NCI-H524 (cell line): ENCODE results near the gene CCDC9B.
A peak's percentile ranks its signal among the peaks of the same experiment; 100 is the strongest.

Experiments
- DNase-seq, 2 experiments: peaks; one replicate each; lab custom pipeline; 2025; lab: John Stamatoyannopoulos, UW

Gene CCDC9B

DNA sequence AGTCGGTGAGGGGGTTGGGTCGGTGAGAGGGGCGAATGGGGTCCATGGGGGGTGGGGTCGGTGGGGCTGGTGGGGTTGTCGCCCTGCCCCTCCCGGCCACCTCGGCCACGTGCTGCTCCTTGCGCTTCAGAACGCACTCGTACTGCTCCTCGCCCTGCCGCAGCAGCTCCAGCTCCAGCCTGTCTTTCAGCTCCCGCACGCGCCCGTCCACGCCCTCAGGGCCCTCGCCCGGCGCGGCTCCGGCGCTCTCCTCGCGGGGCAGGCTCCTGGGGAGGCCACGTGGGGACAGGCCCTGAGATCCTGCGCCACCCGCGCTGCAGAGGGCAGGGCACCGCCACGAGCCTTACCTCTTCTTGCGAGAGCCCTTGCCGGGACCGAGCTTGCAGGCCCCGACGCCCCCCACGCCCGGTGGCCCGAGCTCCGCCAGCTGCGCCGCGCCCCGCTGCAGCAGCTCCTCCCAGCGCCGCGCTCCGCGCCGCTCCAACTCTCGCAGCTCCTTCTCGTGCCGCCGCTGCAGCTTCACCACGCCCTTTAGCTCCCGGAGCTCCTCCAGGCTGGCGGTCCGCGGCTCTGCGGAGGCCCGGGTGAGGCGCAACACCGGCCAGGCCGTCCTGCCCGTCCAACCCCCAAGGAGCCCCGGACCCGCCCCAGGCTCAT lies 49.7 kb downstream of the CCDC9B start:
- peak in 1 of 2 experiments; percentile 64 for DNase-seq

DNA sequence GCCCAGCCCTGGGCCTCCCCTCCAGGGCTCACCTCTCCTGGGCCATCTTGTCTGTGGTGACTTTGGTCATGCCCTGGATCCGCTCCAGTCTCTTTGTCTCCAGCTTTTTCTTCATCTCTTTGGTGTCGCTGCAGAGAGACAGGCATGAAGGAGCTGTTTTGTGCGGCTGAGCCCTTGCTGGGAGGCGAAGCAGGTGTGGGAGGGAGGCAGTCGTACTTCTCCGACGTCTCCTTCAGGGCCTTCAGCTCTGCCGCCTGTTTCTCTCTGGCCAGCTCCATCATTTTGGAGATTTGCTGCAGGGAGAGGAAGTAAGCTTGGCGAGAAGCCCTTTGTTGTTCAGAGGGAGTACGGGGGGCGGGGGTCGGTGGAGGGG lies 50.2 kb downstream of the CCDC9B start:
- DNase-seq: no peak

DNA sequence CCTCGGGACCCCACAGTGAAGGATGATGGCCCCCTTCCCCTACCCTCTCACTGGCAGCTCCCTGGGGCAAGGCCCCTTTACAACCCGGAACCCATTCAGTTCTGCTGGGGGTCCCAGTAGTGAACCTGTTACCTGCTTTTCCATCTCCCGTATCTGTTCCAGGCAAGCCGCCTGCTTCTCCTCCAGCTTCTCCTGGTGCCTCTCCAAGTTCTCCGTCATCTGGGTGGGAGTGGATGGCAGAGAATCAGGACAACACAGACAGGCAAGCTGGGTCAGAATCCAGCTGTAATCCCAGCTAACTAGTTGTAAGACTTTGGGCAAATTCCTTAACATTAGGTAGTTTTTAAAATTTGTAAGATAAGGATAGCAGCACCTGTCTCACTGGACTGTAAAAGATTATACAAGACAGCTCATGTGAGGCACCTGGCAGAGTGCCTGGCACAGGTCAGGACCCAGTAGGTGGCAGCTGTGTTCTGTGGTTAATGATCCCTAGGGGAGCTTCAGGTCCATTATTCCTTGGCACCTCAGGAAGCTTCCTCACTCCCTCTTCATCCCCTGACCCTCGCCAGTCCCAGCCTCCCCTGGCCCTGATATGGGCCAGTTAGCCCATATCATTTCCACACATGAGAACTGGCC lies 51.5 kb downstream of the CCDC9B start:
- DNase-seq: peak in 1 of 2 experiments; percentile 48

DNA sequence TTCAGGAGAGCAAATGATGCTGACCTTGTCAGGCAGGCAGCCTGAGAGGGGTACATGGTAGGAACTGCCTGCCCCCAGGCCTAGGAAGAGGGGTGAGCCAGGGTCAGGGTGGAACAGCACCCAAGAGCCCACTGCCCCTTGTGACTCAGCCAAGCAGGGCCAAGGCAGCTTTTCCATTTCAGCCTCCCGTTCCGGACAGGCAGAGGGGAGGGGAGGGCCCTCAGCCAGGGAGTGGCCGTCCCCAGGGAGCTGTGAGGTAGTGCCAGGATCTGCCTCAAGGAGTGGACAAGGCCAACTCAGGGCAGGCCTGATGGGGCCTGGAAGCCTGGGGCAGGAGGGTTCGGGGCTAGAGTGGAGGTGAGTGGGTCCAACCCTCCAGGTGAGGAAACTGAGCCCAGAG lies 52.8 kb downstream of the CCDC9B start:
- DNase-seq: no peak

DNA sequence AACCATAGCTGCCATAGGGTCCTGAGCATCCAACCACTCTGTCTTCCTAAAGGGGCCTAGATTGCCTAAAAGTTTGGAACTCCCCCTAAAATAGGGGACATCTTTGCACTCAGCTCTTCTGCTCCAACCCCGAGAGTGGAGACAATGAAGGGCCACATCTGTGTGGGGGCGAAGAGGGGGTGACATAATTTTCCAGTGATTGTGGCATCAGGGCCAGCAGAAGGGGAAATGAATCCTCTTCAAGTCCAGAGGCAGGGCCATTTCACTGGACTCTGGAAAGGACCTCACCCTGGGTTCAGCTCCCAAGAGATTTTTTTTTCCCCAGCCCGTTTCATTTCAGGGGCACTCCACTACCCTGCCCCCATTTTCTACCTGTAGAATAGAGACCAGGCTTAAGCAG lies 53.2 kb downstream of the CCDC9B start:
- DNase-seq: no peak

DNA sequence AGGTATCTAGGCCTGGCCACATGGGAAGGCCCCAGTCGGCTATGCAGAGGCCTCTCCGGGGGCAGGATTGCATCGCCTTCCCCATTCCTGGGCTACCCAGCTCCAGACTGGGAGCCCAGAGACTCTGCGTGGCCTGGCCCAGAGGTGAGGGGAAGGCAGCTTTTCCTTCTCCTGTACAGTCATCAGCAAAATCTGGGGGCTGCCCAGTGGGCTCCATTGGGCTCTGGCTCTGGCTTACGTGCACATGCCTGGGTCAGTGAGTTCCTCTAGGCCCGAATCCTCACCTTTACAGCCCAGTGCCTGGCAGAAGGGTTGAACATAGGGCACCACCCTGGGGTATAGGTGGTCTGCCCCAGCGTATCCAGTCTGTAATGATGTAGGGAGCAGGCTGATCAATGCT lies 53.9 kb downstream of the CCDC9B start:
- no peak for DNase-seq

DNA sequence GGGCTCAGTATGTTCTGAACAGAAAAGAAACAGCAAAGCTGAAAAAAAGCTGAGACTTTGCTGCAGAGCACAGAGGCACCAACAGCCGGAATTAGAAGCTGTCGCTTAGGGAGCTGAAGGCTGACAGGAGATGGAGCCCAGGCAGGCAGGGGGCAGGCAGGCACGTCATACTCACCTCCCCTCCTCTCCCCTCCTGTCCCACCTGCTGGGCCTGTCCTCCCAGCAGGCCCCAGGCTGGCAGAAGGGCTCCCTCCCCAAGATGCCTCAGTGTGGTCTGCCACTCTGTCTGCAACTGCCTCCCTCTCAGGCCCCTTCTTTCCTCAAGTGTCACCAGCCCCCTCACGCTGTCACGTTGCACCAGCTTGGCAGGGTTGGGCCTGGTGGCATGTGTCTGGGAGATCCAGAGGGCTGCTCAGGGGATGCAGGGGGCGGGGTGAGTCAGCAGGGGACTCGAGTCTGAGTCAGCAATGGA lies 54.6 kb downstream of the CCDC9B start:
- DNase-seq: peak in 1 of 2 experiments; percentile 76

DNA sequence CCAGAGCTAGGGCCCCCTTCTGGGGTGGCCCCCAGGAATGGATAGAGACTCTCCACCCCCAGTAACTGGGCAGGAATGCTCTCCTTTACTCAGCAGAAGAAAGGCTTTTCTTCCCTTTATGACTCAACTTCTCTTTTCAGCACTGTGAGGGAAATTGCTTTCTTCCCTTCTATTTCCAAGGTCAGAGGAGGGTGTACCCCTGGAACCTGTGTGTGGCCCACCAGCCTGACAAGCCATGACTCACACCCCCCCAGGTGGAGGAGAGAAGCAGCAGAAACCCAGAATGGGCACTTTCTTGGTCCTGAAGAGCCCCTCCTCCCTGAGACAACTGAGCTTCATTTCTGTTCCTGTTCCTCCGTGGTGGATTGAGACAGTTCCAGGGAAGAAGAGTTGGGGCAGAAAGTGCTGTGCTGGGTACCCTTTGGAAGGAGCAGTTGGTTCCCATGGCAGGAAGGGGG lies 55.2 kb downstream of the CCDC9B start:
- no peak for DNase-seq

DNA sequence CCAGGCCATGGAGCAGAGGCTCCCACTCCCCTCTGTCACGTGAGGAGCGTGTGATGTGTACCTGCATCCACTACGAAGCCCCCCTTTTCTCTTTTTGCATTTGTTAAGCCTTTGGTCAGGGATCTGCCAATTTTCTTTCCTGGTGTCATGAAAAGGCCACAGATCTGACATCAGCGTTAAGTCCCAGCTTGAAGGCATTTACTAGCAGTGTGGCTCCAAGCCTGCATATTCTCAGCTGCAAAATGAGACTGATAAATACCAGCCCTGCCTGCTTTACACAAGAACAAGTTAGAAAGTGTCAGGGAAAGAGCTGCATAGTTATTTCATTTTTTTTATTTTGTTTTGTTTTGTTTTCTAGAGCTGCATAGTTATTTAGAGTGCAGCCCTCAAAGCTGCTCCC lies 55.6 kb downstream of the CCDC9B start:
- DNase-seq: no peak

DNA sequence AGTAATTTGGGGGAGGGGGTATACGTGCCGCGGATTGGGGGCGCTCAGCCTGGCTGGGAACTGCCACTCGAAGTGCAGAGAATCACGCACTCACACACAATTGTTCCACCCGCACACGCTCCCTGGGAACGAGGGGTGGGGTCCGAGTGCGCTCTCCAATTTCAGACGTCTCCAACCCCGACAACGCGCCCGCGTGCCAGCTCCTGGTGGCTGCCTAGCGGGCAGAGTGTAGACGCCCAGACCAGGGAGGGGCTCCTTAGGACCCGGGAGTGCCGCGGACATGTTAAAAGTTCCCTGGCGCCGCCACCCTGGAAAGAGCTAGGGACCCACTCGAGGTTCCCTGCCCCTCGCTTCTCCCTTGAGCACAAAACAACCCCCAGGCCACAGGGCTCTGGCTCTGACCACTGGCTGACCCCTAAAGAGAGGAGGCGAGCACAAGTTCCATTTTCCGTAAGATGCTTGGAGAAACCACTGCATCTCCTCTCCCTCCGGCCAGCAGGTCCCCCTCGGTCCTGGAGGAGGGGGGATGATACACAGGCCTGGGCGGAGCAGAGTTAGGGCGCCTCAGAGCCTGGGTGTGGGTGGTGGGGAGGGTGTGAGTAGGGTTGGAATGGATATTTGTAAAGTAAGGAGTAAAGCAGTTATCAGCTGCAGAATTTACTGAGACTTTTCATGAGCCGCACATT lies 57.0 kb downstream of the CCDC9B start:
- DNase-seq: no peak

DNA sequence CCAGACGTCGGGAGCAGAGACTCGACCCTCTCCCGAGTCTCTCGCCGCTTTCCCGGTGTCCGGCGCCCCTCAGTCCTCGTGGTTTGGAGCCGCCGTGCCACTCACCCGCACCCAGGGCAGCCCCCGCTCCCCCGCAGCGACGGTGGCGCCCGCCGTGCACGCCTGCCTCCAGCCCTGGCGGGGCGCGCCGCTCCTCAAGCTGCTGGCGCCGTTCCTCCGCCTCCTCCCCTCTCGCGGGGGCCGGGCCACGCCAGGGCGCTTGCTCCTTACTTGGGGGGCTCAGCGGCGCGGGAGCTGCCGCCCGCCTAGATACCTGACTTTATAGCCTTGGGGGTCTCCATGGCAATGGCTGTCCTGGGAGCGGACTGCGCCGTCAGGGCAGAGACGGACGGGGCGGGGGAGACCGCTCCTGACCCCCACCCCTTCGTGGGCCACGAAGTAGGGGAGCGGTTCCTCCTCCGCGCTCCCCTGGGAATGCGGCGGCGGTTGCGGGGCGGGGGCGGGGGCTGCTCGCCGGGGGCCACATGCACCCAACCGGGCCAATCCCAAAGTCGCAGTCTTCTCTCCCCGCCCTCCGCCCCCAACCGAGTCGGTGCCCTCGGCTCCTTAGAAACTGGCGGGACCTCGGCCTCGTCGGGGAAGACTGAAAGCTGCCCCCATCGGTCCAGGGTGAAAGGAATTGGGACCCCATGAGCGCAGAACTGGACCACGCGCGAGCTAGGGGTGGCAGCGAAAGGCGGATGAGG lies 57.7 kb downstream of the CCDC9B start, which contains the start of gene ANKRD63:
ANKRD63 (minus strand) TSS at position 196 of the 746 bp plus-strand sequence. CDS start 478 bp downstream, outside the sequence.
- DNase-seq: peak in 1 of 2 experiments; percentile 50

DNA sequence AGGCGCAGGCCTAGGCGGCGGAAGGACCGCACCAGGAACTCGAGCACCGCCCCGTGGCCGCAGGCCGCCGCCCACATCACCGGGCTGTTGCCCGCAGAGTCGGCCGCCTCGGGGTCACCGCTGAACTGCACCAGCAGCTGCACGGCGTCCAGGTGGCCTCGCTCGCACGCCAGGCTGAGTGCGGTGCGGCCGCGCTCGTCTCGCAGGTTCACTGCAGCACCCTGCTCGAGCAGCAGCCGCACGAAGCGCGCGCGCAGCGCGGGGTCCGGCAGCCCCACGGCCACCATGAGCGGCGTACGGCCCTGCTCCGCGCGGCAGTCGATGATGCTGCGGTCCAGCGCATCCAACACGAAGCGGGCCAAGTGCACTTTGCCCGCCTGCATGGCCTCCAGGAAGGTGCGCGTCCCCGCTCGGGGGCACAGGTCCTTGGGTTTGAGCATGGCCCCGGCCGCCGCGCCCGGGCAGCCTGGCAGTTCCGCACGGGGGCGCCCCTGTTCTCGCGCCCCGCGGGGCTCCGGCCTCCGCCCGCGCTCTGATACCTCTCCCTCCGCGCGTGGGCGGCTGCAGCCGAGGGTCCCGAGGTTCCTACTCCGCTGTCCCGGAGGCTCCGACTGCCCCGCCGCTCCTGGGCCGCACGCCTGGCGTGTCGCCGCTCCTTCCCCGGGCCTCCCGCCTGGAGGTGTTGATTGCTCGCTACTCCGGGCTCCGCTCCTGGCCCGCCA lies 58.4 kb downstream of the CCDC9B start:
- peak in 1 of 2 experiments; percentile 62 for DNase-seq

DNA sequence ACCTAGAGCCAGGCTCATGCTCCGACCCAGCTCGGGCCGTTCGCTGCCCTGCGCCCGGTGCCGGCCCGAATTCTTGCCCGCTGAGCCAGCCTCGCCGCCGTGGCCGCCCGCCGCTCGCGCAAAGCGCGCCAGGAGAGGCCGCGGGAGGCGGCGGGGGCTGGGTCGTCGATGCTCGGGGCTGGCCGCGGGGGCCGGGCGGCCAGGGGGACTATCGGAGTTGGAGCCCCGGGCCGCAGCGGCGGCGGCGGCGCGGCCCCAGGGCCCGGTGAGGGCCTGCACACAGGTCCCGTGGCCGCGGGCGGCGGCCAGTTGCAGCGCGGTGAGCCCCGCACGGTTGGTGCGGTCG lies 59.0 kb downstream of the CCDC9B start:
- DNase-seq: no peak
